Activated T-helper 9 cell treated with anti-CD3 and anti-CD28 coated beads, Interleukin-2, amount 50 U/mL, for 16 hours (primary cell): ENCODE data around the gene SPTBN5.
A peak's percentile ranks its signal among the peaks of the same experiment; 100 is the strongest.

Experiments used
- DNase-seq: peaks from one replicate; pipeline ENCODE4 v3.0.0-alpha.2; 2020; ENCODE audit warnings: low read depth

SPTBN5 gene

GRCh38 chr15:41865490-41866055 lies 28.3 kb downstream of the SPTBN5 start:
- no peak for DNase-seq

GRCh38 chr15:41862515-41863116 lies 31.2 kb downstream of the SPTBN5 start:
- DNase-seq: no peak

- no peak for DNase-seq
Observed at GRCh38 chr15:41861736-41862356, 32.0 kb downstream of the SPTBN5 start.

- no peak for DNase-seq
Observed at GRCh38 chr15:41860049-41860828, 33.6 kb downstream of the SPTBN5 start.

GRCh38 chr15:41858756-41859155 lies 35.1 kb downstream of the SPTBN5 start:
- no peak for DNase-seq

GRCh38 chr15:41857316-41857715 lies 36.5 kb downstream of the SPTBN5 start:
- no peak for DNase-seq

- DNase-seq: no peak
Observed at GRCh38 chr15:41856716-41857115, 37.1 kb downstream of the SPTBN5 start.

- no peak for DNase-seq
Observed at GRCh38 chr15:41856262-41856661, 37.6 kb downstream of the SPTBN5 start.

- no peak for DNase-seq
Observed at GRCh38 chr15:41855261-41855961, 38.4 kb downstream of the SPTBN5 start.

- no peak for DNase-seq
Observed at GRCh38 chr15:41854443-41854842, 39.4 kb downstream of the SPTBN5 start.

GRCh38 chr15:41853831-41854230 lies 40.0 kb downstream of the SPTBN5 start:
- no peak for DNase-seq

GRCh38 chr15:41852736-41853590 lies 40.9 kb downstream of the SPTBN5 start:
- no peak for DNase-seq

- no peak for DNase-seq
Observed at GRCh38 chr15:41851755-41852370, 42.0 kb downstream of the SPTBN5 start.

- DNase-seq: no peak
Observed at GRCh38 chr15:41851167-41851523, 42.7 kb downstream of the SPTBN5 start.

GRCh38 chr15:41850482-41851166 lies 43.2 kb downstream of the SPTBN5 start:
- no peak for DNase-seq

- no peak for DNase-seq
Observed at GRCh38 chr15:41849861-41850260, 44.0 kb downstream of the SPTBN5 start.

- no peak for DNase-seq
Observed at GRCh38 chr15:41849204-41849603, 44.6 kb downstream of the SPTBN5 start.

- DNase-seq: peak; percentile 11
Observed at GRCh38 chr15:41848631-41849030, 45.2 kb downstream of the SPTBN5 start.

GRCh38 chr15:41847981-41848380 lies 45.9 kb downstream of the SPTBN5 start:
- no peak for DNase-seq

- no peak for DNase-seq
Observed at GRCh38 chr15:41847206-41847605, 46.6 kb downstream of the SPTBN5 start.
